Lower lobe of right lung (tissue), 2 donors: ENCODE results near the gene NDUFA5. TPM values are rescaled to one million over a fixed set of nuclear protein-coding genes. Genes with fewer than 3 reads are reported as not detected.
"Not testable (repeated sequence)": the region's sequence is repeated elsewhere in the genome, so short reads cannot be mapped to it uniquely, and the experiment has no call there.

Experiments used
- ATAC-seq, 2 donors: fragments of 200-7000 bp; cut with Tn5 transposase; one replicate each; pipeline ENCODE4 v1.9.1; 2020 to 2022; ENCODE audit warnings: mild to moderate bottlenecking in 2 of 2, moderate library complexity in 2 of 2
- DNase-seq: peaks from one replicate; pipeline ENCODE4 v3.0.0-alpha.2; 2020
- H3K27ac ChIP-seq: fragments of 200-600 bp; one replicate; pipeline ENCODE4 v1.8.0; 2022
- H3K27me3 ChIP-seq: fragments of 200-600 bp; one replicate; pipeline ENCODE4 v1.8.0; 2022; ENCODE audit warnings: low read depth
- H3K36me3 ChIP-seq: fragments of 200-600 bp; one replicate; pipeline ENCODE4 v1.8.0; 2022; ENCODE audit warnings: mild to moderate bottlenecking
- H3K4me1 ChIP-seq: fragments of 200-600 bp; one replicate; pipeline ENCODE4 v1.8.0; 2022
- H3K4me3 ChIP-seq: fragments of 200-600 bp; one replicate; pipeline ENCODE4 v1.8.0; 2022; ENCODE audit warnings: mild to moderate bottlenecking
- H3K9me3 ChIP-seq: fragments of 200-600 bp; one replicate; pipeline ENCODE4 v1.8.0; 2022
- intact Hi-C: fragments of 100-400 bp; cut with DNase I; formaldehyde crosslinking; loops from one replicate; pipeline ENCODE4 v1.11.0; 2022
- total RNA-seq: library from RNA; stranded (reverse); fragmentation: NEBNext Ultra II Directional; extraction: Animal tissue kit (Norgen Biotek cat#: 25700); gene quantifications from one replicate; pipeline ENCODE4 v1.2.1, GENCODE V29; 2021
- TF ChIP-seq, protein P1 (sequence below): fragments of 200-600 bp; IDR thresholded peaks from one replicate; pipeline ENCODE4 v1.8.0; 2022; ENCODE audit warnings: antibody characterized with exemption, mild to moderate bottlenecking
- donor health status: DM: no; HTN: yes; CAD: no; lungs with severe emphysema.

NDUFA5 gene
- total RNA-seq, 1 donor from 2014 or later: 61.4 TPM

DNA sequence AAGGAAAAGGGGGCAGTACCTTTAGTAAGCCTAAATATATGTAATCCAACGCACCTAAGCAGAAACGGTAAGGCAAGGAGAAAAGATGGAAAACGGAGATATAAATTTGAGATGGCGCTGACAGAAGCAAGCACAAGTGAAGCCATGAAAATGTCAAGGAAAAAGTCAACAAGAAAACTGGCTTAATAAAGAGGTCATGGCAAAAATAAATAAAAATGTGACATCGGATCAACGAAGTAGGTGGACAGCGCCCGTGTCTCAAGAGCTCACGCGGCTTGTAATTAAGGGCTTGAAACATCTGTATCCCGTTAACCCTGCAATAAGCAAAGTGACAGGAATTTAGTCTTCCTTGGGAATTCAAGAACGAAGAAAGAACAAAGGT, 611 bp downstream of the NDUFA5 start:
- no peak for ATAC-seq

DNA sequence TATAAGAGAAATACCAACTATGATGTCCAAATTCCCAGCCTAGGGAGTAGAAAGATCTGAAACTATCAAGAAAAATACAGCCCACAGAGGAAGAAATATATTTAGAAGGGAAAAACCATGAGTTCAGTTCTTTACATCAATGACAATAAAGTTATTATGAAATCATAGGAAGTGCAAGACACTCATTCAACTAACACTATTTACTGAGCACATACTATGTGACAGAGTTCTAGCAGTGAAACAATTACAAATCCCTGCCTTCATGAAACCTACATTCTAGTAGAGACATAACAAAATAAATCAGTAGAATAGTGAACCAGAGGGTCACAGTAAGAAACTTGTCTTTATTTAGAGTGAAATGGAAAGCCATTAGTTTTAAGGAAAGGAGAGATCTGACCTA, 2.1 kb downstream of the NDUFA5 start:
- Histone ChIP-seq H3K9me3 (no peaks in the 10 kb centered on the region), H3K36me3 (peaks cover 17% of the 10 kb centered on the region), H3K27ac (no peak overlapping the region), H3K4me1 (peaks cover 28% of the 10 kb centered on the region), H3K4me3 (no peak overlapping the region), H3K27me3 (no peaks in the 10 kb centered on the region)
- ATAC-seq (no peak), DNase-seq (no peak)
- TF ChIP-seq, protein P1, sequence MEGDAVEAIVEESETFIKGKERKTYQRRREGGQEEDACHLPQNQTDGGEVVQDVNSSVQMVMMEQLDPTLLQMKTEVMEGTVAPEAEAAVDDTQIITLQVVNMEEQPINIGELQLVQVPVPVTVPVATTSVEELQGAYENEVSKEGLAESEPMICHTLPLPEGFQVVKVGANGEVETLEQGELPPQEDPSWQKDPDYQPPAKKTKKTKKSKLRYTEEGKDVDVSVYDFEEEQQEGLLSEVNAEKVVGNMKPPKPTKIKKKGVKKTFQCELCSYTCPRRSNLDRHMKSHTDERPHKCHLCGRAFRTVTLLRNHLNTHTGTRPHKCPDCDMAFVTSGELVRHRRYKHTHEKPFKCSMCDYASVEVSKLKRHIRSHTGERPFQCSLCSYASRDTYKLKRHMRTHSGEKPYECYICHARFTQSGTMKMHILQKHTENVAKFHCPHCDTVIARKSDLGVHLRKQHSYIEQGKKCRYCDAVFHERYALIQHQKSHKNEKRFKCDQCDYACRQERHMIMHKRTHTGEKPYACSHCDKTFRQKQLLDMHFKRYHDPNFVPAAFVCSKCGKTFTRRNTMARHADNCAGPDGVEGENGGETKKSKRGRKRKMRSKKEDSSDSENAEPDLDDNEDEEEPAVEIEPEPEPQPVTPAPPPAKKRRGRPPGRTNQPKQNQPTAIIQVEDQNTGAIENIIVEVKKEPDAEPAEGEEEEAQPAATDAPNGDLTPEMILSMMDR: no peak
- intact Hi-C loops: no loop called here

More for the DNA sequence above, 611 bp downstream of the NDUFA5 start:
- H3K9me3 ChIP-seq: no peaks in the 10 kb centered on the region
- intact Hi-C loops: no loop called here
- peaks cover 17% of the 10 kb centered on the region for H3K36me3 ChIP-seq
- H3K27me3 ChIP-seq: no peaks in the 10 kb centered on the region
- TF ChIP-seq, protein P1: no peak
- H3K27ac ChIP-seq: peak overlapping the region; percentile 82
- no peak for DNase-seq
- H3K4me1 ChIP-seq: peaks cover 28% of the 10 kb centered on the region
- peak overlapping the region; percentile 68 for H3K4me3 ChIP-seq

DNA sequence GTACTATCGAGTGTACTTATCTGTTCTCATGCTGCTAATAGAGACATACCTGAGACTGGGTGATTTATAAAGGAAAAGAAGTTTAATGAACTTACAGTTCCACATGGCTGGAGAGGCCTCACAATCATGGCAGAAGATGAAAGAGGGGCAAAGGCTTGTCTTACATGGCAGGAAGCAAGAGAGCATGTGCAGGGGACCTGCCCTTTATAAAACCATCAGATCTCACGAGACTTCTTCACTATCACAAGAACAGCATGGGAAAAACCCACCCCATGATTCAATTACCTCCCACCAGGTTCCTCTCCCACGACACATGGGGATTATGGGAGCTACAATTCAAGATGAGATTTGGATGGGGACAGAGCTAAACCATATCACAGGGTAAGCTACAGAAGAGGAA, 4.5 kb downstream of the NDUFA5 start:
- DNase-seq (no peak), ATAC-seq (no peak)
- no peak overlapping the region for H3K27ac ChIP-seq
- H3K27me3 ChIP-seq: no peaks in the 10 kb centered on the region
- TF ChIP-seq, protein P1: no peak
- H3K4me3 ChIP-seq: no peak overlapping the region
- no peaks in the 10 kb centered on the region for H3K9me3 ChIP-seq
- H3K4me1 ChIP-seq: peaks cover 39% of the 10 kb centered on the region
- intact Hi-C loops: no loop called here
- peaks cover 37% of the 10 kb centered on the region for H3K36me3 ChIP-seq

DNA sequence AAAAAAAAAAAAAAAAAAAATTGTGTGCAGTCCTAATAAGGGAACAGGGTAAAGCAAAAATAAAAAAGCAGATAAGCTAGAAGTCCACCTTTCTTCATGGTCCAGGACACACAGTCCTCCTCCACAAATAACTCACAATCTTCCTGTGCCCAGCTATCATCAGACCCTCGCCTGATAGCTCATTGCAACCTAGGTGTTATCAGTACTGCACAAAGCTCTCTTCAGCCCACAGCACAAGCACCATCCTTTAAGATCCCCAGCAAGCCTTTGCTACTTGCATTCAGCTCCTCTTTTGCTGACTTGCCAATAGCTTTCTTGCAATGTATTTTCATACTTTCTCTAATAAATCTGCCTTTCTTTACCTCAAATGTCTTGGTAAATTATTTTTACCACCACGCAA, 5.0 kb downstream of the NDUFA5 start:
- DNase-seq (no peak), ATAC-seq (no peak)
- Histone ChIP-seq H3K27me3 (no peaks in the 10 kb centered on the region), H3K4me3 (no peak overlapping the region), H3K36me3 (peaks cover 42% of the 10 kb centered on the region), H3K4me1 (peaks cover 39% of the 10 kb centered on the region), H3K27ac (no peak overlapping the region), H3K9me3 (no peaks in the 10 kb centered on the region)
- TF ChIP-seq, protein P1: no peak
- intact Hi-C loops: no loop called here

DNA sequence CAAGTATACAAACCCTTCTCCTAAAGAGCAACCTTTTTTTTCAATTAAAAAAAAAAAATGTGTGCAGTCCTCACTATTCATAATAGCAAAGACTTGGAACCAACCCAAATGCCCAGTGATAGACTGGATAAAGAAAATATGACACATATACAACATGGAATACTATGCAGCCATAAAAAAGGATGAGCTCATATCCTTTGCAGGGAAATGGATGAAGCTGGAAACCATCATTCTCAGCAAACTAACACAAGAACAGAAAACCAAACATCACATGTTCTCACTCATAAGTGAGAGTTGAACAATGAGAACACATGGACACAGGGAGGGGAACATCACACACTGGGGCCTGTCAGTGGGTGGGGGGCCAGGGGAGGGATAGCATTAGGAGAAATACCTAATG, 5.5 kb downstream of the NDUFA5 start:
- H3K9me3 ChIP-seq, ATAC-seq, intact Hi-C loops, H3K27me3 ChIP-seq, H3K27ac ChIP-seq, H3K4me3 ChIP-seq, DNase-seq: not testable (repeated sequence)
- Histone ChIP-seq H3K36me3 (peaks cover 47% of the 10 kb centered on the region), H3K4me1 (peaks cover 39% of the 10 kb centered on the region)

DNA sequence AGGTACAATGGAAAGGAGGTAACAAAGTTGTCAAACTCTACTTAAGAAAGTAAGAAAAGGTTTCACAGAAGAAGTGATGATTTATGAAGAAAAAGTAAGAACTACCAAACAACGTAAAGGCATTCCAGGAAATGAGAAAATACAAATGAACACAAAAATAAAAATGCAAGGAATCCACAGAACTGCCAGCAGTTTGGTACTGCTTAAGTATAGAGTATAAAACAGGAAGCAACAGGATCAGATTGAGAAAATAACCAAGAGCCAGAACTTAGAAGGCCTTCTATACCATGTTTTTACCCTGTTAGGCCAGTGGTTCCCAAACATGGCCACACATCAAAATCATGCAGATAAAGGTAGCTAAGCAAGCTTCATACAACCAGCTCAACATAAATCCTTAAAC, 9.2 kb downstream of the NDUFA5 start:
- no peaks in the 10 kb centered on the region for H3K9me3 ChIP-seq
- ATAC-seq: no peak
- H3K36me3 ChIP-seq: peaks cover 50% of the 10 kb centered on the region
- no peak for DNase-seq
- no peak overlapping the region for H3K4me3 ChIP-seq
- no peak overlapping the region for H3K27ac ChIP-seq
- TF ChIP-seq, protein P1: no peak
- peaks cover 12% of the 10 kb centered on the region for H3K4me1 ChIP-seq
- H3K27me3 ChIP-seq: no peaks in the 10 kb centered on the region
- intact Hi-C loops: no loop called here
